Testis (tissue), 2 donors: Measurements from ENCODE around the gene LYRM7.

ENCODE experiments used
- POLR2A ChIP-seq: fragments of 450-650 bp; IDR thresholded peaks from one replicate; pipeline ENCODE4 v1.6.1; 2017; ENCODE audit warnings: antibody characterized with exemption, mild to moderate bottlenecking, moderate library complexity
- TF ChIP-seq, protein P1 (sequence below), 3 experiments: fragments of 450-650 bp in 2 of 3; fragments of 200-600 bp in 1 of 3; sonication (generic) in 1 of 3; IDR thresholded peaks; one replicate each; pipeline ENCODE4 v1.5.1; 2016 to 2019; ENCODE audit warnings: antibody characterized with exemption in 3 of 3, mild to moderate bottlenecking in 2 of 3, moderate library complexity in 1 of 3

DNA sequence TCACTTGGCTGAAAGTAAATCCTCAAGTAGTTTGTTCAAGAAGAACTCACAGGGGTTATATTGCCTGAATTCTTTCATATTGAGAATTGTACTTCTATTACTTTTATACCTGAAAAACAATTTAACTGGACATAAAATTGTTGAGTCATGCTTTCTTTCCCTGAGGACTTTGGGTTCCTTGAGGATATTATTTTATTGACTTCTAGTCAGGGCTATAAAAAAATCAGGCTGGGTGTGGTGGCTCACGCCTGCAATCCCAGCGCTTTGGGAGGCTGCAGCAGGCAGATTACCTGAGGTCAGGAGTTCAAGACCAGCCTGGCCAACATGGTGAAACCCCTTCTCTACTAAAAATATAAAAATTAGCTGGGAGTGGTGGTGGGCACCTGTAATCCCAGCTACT, 75.2 kb downstream of the LYRM7 start:
- TF ChIP-seq, protein P1, sequence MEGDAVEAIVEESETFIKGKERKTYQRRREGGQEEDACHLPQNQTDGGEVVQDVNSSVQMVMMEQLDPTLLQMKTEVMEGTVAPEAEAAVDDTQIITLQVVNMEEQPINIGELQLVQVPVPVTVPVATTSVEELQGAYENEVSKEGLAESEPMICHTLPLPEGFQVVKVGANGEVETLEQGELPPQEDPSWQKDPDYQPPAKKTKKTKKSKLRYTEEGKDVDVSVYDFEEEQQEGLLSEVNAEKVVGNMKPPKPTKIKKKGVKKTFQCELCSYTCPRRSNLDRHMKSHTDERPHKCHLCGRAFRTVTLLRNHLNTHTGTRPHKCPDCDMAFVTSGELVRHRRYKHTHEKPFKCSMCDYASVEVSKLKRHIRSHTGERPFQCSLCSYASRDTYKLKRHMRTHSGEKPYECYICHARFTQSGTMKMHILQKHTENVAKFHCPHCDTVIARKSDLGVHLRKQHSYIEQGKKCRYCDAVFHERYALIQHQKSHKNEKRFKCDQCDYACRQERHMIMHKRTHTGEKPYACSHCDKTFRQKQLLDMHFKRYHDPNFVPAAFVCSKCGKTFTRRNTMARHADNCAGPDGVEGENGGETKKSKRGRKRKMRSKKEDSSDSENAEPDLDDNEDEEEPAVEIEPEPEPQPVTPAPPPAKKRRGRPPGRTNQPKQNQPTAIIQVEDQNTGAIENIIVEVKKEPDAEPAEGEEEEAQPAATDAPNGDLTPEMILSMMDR (IDR thresholded peaks at IDR 0.05): no peak
- TF ChIP-seq POLR2A: no peak
